Tibial nerve (tissue), 4 donors: ENCODE results near the gene DDX59. TPM values are rescaled to one million over a fixed set of nuclear protein-coding genes. Genes with fewer than 3 reads are reported as not detected.

ENCODE experiments used
- DNase-seq, 2 donors: peaks; one replicate each; pipeline ENCODE4 v3.0.0-alpha.2; 2019; ENCODE audit warnings: low spot score in 2 of 2
- H3K27ac ChIP-seq, 4 donors: fragments of 200-600 bp; sonication (generic) in 3 of 4; one replicate each; pipeline ENCODE4 v1.5.1; 2017 to 2019; ENCODE audit warnings: mild to moderate bottlenecking in 1 of 4
- H3K27me3 ChIP-seq, 2 donors: fragments of 200-600 bp; sonication (generic) in 1 of 2; one replicate each; pipeline versions ENCODE4 v1.5.1 to v1.6.0; 2017 to 2019
- H3K36me3 ChIP-seq, 3 donors: fragments of 200-600 bp; sonication (generic); one replicate each; pipeline ENCODE4 v1.5.1; 2018 to 2019
- H3K4me1 ChIP-seq, 4 donors: fragments of 200-600 bp; sonication (generic) in 3 of 4; one replicate each; pipeline ENCODE4 v1.5.1; 2017 to 2019
- H3K4me3 ChIP-seq, 4 donors: fragments of 200-600 bp; sonication (generic) in 3 of 4; one replicate each; pipeline ENCODE4 v1.5.1; 2017 to 2019; ENCODE audit warnings: mild to moderate bottlenecking in 1 of 4, moderate library complexity in 1 of 4
- H3K9me3 ChIP-seq, 4 donors: fragments of 200-600 bp; sonication (generic) in 3 of 4; one replicate each; pipeline ENCODE4 v1.5.1; 2017 to 2019
- CTCF ChIP-seq, 5 experiments: fragments of 200-600 bp in 3 of 5; fragments of 450-650 bp in 2 of 5; sonication (generic) in 3 of 5; IDR thresholded peaks; one replicate each; pipeline ENCODE4 v1.5.1; 2016 to 2019; ENCODE audit warnings: antibody characterized with exemption in 5 of 5, mild to moderate bottlenecking in 3 of 5, moderate library complexity in 2 of 5
- EP300 ChIP-seq, 2 donors: sonication (generic); formaldehyde crosslinking; IDR thresholded peaks; one replicate each; pipeline ENCODE4 v1.6.1; 2017; ENCODE audit warnings: antibody characterized with exemption in 2 of 2, mild to moderate bottlenecking in 1 of 2
- POLR2A ChIP-seq, 2 donors: fragments of 450-650 bp; IDR thresholded peaks; one replicate each; pipeline ENCODE4 v1.6.1; 2017; ENCODE audit warnings: antibody characterized with exemption in 2 of 2, mild to moderate bottlenecking in 2 of 2, moderate library complexity in 2 of 2
- WGBS, 2 donors: methylation state at CpG; one replicate each; pipeline ENCODE4 v1.1.5; 2018; 5-methylcytosine and 5-hydroxymethylcytosine counted together
- total RNA-seq, 4 donors: library from RNA; depleted of rRNA; stranded (reverse); fragments of >200 nt; gene quantifications; one replicate each; pipeline ENCODE4 v1.1.0, GENCODE V29; 2016

Gene DDX59
- total RNA-seq, 4 donors from 2014 or later: 11.4 to 31.5 (median 18.5) TPM

GRCh38 chr1:200625381-200625824 lies 44.3 kb downstream of the DDX59 start:
- Histone ChIP-seq H3K36me3 (no peaks in the 10 kb centered on the region), H3K4me1 (peaks cover 0 to 26% (median 5%) of the 10 kb centered on the region in 4 donors), H3K4me3 (no peak overlapping the region), H3K9me3 (no peaks in the 10 kb centered on the region), H3K27me3 (no peaks in the 10 kb centered on the region), H3K27ac (no peak overlapping the region)
- 3 to 8% methylated on average over 1 of the region's 1 CpG for WGBS, 2 donors
- TF ChIP-seq CTCF (IDR thresholded peaks at IDR 0.05) (no peak), POLR2A (IDR thresholded peaks at IDR 0.05) (no peak), EP300 (IDR thresholded peaks at IDR 0.05) (no peak)
- no peak for DNase-seq

GRCh38 chr1:200624679-200625335 lies 44.9 kb downstream of the DDX59 start:
- no peak overlapping the region for H3K27ac ChIP-seq
- peaks cover 0 to 32% (median 8%) of the 10 kb centered on the region in 4 donors for H3K4me1 ChIP-seq
- H3K4me3 ChIP-seq: no peak overlapping the region

GRCh38 chr1:200620273-200621131 lies 49.2 kb downstream of the DDX59 start, which contains the start of gene KIF14:
Gene KIF14 (minus strand): TSS chr1:200620751. CDS start chr1:200618723, 2,028 bp downstream.
- DNase-seq: peak; percentile 74 to 84
- Histone ChIP-seq H3K9me3 (no peaks in the 10 kb centered on the region), H3K4me3 (peak within 1 kb of the TSS; percentile 47 to 77 (median 63)), H3K4me1 (peaks cover 0 to 33% (median 8%) of the 10 kb centered on the region in 4 donors), H3K27ac (peak within 1 kb of the TSS in 3 of 4 donors; percentile 59 to 81 (median 74)), H3K36me3 (no peaks in the 10 kb centered on the region), H3K27me3 (no peaks in the 10 kb centered on the region)
- TF ChIP-seq EP300 (IDR thresholded peaks at IDR 0.05): peak in 1 of 2 donors; percentile 55
- TF ChIP-seq CTCF (IDR thresholded peaks at IDR 0.05): no peak
- TF ChIP-seq POLR2A (IDR thresholded peaks at IDR 0.05): no peak
- 0 to 1% methylated on average over 31 to 33 of the region's 59 CpGs for WGBS, 2 donors

More at GRCh38 chr1:200624679-200625335, 44.9 kb downstream of the DDX59 start:
- H3K36me3 ChIP-seq: no peaks in the 10 kb centered on the region
- DNase-seq: no peak
- WGBS, 2 donors: 71 to 80% methylated on average over 2 of the region's 2 CpGs
- TF ChIP-seq POLR2A (IDR thresholded peaks at IDR 0.05) (no peak), CTCF (IDR thresholded peaks at IDR 0.05) (no peak), EP300 (IDR thresholded peaks at IDR 0.05) (no peak)
- no peaks in the 10 kb centered on the region for H3K9me3 ChIP-seq
- no peaks in the 10 kb centered on the region for H3K27me3 ChIP-seq

- Histone ChIP-seq H3K9me3 (no peaks in the 10 kb centered on the region), H3K27ac (no peak overlapping the region), H3K4me3 (peak overlapping the region; percentile 47 to 77 (median 63)), H3K36me3 (no peaks in the 10 kb centered on the region), H3K4me1 (peaks cover 0 to 27% (median 8%) of the 10 kb centered on the region in 4 donors), H3K27me3 (no peaks in the 10 kb centered on the region)
- 12 to 14% methylated on average over 6 of the region's 6 CpGs for WGBS, 2 donors
- DNase-seq: no peak
- TF ChIP-seq CTCF (IDR thresholded peaks at IDR 0.05) (no peak), POLR2A (IDR thresholded peaks at IDR 0.05) (no peak), EP300 (IDR thresholded peaks at IDR 0.05) (no peak)
Measured at GRCh38 chr1:200619894-200620272, 49.8 kb downstream of the DDX59 start.
